ENCODE results near the gene RAB11FIP2.
"Not testable (repeated sequence)": the region's sequence is repeated elsewhere in the genome, so short reads cannot be mapped to it uniquely, and the experiment has no call there.

RAB11FIP2 gene

GRCh38 chr10:118046395-118047156 lies at the start of gene RAB11FIP2:
Gene RAB11FIP2 (minus strand): TSS chr10:118046941. CDS start chr10:118046163, 778 bp downstream.
- peak; percentile 96 for DNase-seq

- no peak for DNase-seq
Measured at GRCh38 chr10:118096022-118096421, 49.3 kb upstream of the RAB11FIP2 start.

GRCh38 chr10:118092209-118092608 lies 45.5 kb upstream of the RAB11FIP2 start:
- no peak for DNase-seq

- DNase-seq: no peak
Measured at GRCh38 chr10:118080817-118081216, 34.1 kb upstream of the RAB11FIP2 start.

- DNase-seq: no peak
Measured at GRCh38 chr10:118076705-118077104, 30.0 kb upstream of the RAB11FIP2 start.

- DNase-seq: no peak
Measured at GRCh38 chr10:118072840-118073239, 26.1 kb upstream of the RAB11FIP2 start.

GRCh38 chr10:118067389-118067788 lies 20.6 kb upstream of the RAB11FIP2 start:
- DNase-seq: not testable (repeated sequence)

- DNase-seq: no peak
Measured at GRCh38 chr10:118062798-118063238, 16.1 kb upstream of the RAB11FIP2 start.

GRCh38 chr10:118058371-118058770 lies 11.6 kb upstream of the RAB11FIP2 start:
- no peak for DNase-seq

- DNase-seq: no peak
Measured at GRCh38 chr10:118057361-118057760, 10.6 kb upstream of the RAB11FIP2 start.

GRCh38 chr10:118054383-118054782 lies 7.6 kb upstream of the RAB11FIP2 start:
- DNase-seq: no peak

- DNase-seq: no peak
Measured at GRCh38 chr10:118052816-118053215, 6.1 kb upstream of the RAB11FIP2 start.

- DNase-seq: no peak
Measured at GRCh38 chr10:118047880-118048279, 1.1 kb upstream of the RAB11FIP2 start.

- DNase-seq: no peak
Measured at GRCh38 chr10:118047157-118047719, 497 bp upstream of the RAB11FIP2 start.

GRCh38 chr10:118045837-118046394 lies 825 bp downstream of the RAB11FIP2 start:
- peak; percentile 25 for DNase-seq

- no peak for DNase-seq
Measured at GRCh38 chr10:118045158-118045836, 1.4 kb downstream of the RAB11FIP2 start.

GRCh38 chr10:118042827-118043242 lies 3.9 kb downstream of the RAB11FIP2 start:
- DNase-seq: no peak

GRCh38 chr10:118042336-118042735 lies 4.4 kb downstream of the RAB11FIP2 start:
- no peak for DNase-seq

- DNase-seq: no peak
Measured at GRCh38 chr10:118041316-118041715, 5.4 kb downstream of the RAB11FIP2 start.

- no peak for DNase-seq
Measured at GRCh38 chr10:118036281-118036875, 10.4 kb downstream of the RAB11FIP2 start.

GRCh38 chr10:118035354-118036005 lies 11.3 kb downstream of the RAB11FIP2 start:
- DNase-seq: no peak

- DNase-seq: no peak
Measured at GRCh38 chr10:118034791-118035261, 11.9 kb downstream of the RAB11FIP2 start.

All from activated naive CD4-positive, alpha-beta T cell treated with anti-CD3 and anti-CD28 coated beads, Interleukin-2, amount 50 U/mL, for 16 hours (primary cell).